HEK293 (cell line): ENCODE data around the gene CYP2R1.

Source experiments
- FEZF1 ChIP-seq: fragments of 450-650 bp; formaldehyde crosslinking; IDR thresholded peaks from 2 replicates; pipeline ENCODE4 v1.5.1; 2016; ENCODE audit warnings: missing biosample characterization, missing genetic modification characterization
- KLF16 ChIP-seq: fragments of 450-650 bp; formaldehyde crosslinking; IDR thresholded peaks from 2 replicates; pipeline ENCODE4 v1.5.1; 2017; ENCODE audit warnings: missing biosample characterization, missing genetic modification characterization
- ZNF292 ChIP-seq: fragments of 450-650 bp; formaldehyde crosslinking; IDR thresholded peaks from 2 replicates; pipeline ENCODE4 v1.5.1; 2016; ENCODE audit warnings: low read depth, missing biosample characterization, missing genetic modification characterization, borderline replicate concordance
- ZNF624 ChIP-seq: fragments of 450-650 bp; formaldehyde crosslinking; IDR thresholded peaks from 2 replicates; pipeline ENCODE4 v1.5.1; 2017; ENCODE audit warnings: missing biosample characterization, missing genetic modification characterization
- ZSCAN16 ChIP-seq: fragments of 450-650 bp; formaldehyde crosslinking; IDR thresholded peaks from 2 replicates; pipeline ENCODE4 v1.5.1; 2016; ENCODE audit warnings: missing biosample characterization, missing genetic modification characterization
- TF ChIP-seq, protein P1 (sequence below): fragments of 450-650 bp; formaldehyde crosslinking; IDR thresholded peaks from 2 replicates; pipeline ENCODE4 v1.5.1; 2016; ENCODE audit warnings: missing biosample characterization, missing genetic modification characterization
- TF ChIP-seq, protein P2 (sequence below): fragments of 450-650 bp; IDR thresholded peaks from 2 replicates; pipeline ENCODE4 v1.5.1; 2018; ENCODE audit warnings: missing biosample characterization, mild to moderate bottlenecking, missing genetic modification characterization
- TF ChIP-seq, protein P3 (sequence below): fragments of 450-650 bp; formaldehyde crosslinking; IDR thresholded peaks from 2 replicates; pipeline ENCODE4 v1.5.1; 2016; ENCODE audit warnings: missing biosample characterization, missing genetic modification characterization

DNA sequence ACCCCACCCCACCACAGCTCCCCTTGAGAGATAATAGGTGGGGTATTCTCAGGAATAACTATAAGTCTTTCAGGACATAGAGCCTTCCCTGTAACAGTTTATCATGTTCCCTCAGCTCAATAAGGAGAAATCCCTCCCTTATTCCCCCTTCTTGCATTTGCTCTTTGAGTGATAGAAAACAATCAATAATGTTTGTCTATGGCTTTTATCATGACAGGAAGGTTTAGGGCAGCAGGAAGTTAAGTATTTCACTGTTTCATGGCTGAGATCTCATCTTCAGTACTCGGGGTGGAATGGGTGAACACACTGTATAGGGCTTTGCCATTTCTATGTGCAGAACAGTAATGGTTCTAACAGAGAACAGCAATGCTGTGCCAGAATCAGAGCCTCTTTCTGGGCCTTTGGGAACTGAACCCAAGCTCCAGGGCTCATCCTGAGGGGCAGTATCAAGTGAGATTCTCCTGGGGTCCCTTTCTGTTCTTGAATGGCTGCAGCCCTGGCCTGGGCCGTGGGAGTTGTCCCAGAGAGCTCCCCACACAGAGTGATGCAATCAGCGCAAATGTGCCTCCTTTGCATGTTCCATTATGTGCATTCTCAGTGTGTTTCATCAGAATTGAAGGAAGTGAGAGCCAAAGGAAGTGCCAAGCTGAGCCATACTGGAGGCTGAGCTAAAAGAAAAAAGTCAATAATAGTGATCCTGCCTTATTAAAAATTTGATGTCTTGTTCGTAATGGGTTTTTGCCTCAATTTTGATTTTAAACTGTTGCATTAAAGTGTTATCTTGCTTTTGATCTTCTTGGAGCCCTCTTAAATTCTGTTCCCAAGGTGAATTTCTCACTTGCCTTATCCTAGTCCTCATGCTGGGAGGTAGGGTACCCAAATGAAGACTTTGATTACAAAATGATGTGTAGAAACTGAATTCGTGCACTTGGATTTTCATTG is 2.9 kb upstream of the CYP2R1 start:
- TF ChIP-seq ZSCAN16 (tag by site-specific recombination) = no peak
- TF ChIP-seq, protein P1, sequence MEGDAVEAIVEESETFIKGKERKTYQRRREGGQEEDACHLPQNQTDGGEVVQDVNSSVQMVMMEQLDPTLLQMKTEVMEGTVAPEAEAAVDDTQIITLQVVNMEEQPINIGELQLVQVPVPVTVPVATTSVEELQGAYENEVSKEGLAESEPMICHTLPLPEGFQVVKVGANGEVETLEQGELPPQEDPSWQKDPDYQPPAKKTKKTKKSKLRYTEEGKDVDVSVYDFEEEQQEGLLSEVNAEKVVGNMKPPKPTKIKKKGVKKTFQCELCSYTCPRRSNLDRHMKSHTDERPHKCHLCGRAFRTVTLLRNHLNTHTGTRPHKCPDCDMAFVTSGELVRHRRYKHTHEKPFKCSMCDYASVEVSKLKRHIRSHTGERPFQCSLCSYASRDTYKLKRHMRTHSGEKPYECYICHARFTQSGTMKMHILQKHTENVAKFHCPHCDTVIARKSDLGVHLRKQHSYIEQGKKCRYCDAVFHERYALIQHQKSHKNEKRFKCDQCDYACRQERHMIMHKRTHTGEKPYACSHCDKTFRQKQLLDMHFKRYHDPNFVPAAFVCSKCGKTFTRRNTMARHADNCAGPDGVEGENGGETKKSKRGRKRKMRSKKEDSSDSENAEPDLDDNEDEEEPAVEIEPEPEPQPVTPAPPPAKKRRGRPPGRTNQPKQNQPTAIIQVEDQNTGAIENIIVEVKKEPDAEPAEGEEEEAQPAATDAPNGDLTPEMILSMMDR (tag by site-specific recombination) = no peak
- TF ChIP-seq, protein P2, sequence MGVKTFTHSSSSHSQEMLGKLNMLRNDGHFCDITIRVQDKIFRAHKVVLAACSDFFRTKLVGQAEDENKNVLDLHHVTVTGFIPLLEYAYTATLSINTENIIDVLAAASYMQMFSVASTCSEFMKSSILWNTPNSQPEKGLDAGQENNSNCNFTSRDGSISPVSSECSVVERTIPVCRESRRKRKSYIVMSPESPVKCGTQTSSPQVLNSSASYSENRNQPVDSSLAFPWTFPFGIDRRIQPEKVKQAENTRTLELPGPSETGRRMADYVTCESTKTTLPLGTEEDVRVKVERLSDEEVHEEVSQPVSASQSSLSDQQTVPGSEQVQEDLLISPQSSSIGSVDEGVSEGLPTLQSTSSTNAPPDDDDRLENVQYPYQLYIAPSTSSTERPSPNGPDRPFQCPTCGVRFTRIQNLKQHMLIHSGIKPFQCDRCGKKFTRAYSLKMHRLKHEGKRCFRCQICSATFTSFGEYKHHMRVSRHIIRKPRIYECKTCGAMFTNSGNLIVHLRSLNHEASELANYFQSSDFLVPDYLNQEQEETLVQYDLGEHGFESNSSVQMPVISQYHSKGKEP (tag by site-specific recombination) = peak; percentile 98
- no peak for TF ChIP-seq FEZF1 (tag by site-specific recombination)
- TF ChIP-seq KLF16 (tag by site-specific recombination) = no peak
- TF ChIP-seq, protein P3, sequence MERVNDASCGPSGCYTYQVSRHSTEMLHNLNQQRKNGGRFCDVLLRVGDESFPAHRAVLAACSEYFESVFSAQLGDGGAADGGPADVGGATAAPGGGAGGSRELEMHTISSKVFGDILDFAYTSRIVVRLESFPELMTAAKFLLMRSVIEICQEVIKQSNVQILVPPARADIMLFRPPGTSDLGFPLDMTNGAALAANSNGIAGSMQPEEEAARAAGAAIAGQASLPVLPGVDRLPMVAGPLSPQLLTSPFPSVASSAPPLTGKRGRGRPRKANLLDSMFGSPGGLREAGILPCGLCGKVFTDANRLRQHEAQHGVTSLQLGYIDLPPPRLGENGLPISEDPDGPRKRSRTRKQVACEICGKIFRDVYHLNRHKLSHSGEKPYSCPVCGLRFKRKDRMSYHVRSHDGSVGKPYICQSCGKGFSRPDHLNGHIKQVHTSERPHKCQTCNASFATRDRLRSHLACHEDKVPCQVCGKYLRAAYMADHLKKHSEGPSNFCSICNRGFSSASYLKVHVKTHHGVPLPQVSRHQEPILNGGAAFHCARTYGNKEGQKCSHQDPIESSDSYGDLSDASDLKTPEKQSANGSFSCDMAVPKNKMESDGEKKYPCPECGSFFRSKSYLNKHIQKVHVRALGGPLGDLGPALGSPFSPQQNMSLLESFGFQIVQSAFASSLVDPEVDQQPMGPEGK (tag by site-specific recombination) = no peak
- no peak for TF ChIP-seq ZNF292 (tag by site-specific recombination)
- TF ChIP-seq ZNF624 (tag by site-specific recombination) = no peak
